MM.1S (cell line): Measurements from ENCODE around the gene SEC24C.

ENCODE experiments used
- DNase-seq: peaks from one replicate; pipeline ENCODE4 v3.0.0-alpha.2; 2015
- H2AFZ ChIP-seq: fragments of 300-600 bp; sonication (generic); 2 replicates; pipeline ENCODE4 v1.6.0; 2016; ENCODE audit warnings: antibody characterized with exemption, low read length
- H3F3A ChIP-seq: fragments of 300-600 bp; sonication (generic); 2 replicates; pipeline ENCODE4 v1.6.1; 2016; ENCODE audit warnings: mild to moderate bottlenecking, antibody characterized with exemption, low read length, moderate library complexity, mixed read lengths; ENCODE audit not compliant: insufficient read depth
- H3K27ac ChIP-seq: fragments of 300-600 bp; sonication (generic); 2 replicates; pipeline ENCODE4 v1.5.1; 2016; ENCODE audit warnings: mild to moderate bottlenecking, low read length
- H3K27me3 ChIP-seq: fragments of 300-600 bp; sonication (generic); replicated peaks from 2 replicates; pipeline ENCODE4 v1.6.0; 2016; ENCODE audit warnings: low read length; ENCODE audit not compliant: insufficient read depth
- H3K36me3 ChIP-seq: fragments of 300-600 bp; sonication (generic); replicated peaks from 2 replicates; pipeline ENCODE4 v1.6.1; 2016; ENCODE audit warnings: mild to moderate bottlenecking, low read length, mixed read lengths; ENCODE audit not compliant: insufficient read depth
- H3K4me1 ChIP-seq: fragments of 300-600 bp; sonication (generic); 2 replicates; pipeline ENCODE4 v1.6.1; 2016; ENCODE audit warnings: low read length, mixed read lengths
- H3K4me2 ChIP-seq: fragments of 300-600 bp; sonication (generic); 2 replicates; pipeline ENCODE4 v1.6.0; 2016; ENCODE audit warnings: low read depth, low read length
- H3K4me3 ChIP-seq: fragments of 300-600 bp; sonication (generic); 2 replicates; pipeline ENCODE4 v1.5.1; 2016; ENCODE audit warnings: low read length, mixed read lengths
- H3K79me2 ChIP-seq: fragments of 300-600 bp; sonication (generic); 2 replicates; pipeline ENCODE4 v1.6.1; 2016; ENCODE audit warnings: mixed run types, low read length, mixed read lengths
- H3K9ac ChIP-seq: fragments of 300-600 bp; sonication (generic); 2 replicates; pipeline ENCODE4 v1.6.1; 2016; ENCODE audit warnings: low read length, mixed read lengths
- H3K9me2 ChIP-seq: fragments of 300-600 bp; sonication (generic); replicated peaks from 2 replicates; pipeline ENCODE4 v1.6.1; 2016; ENCODE audit warnings: mild to moderate bottlenecking, low read length, mixed read lengths; ENCODE audit not compliant: insufficient read depth
- H3K9me3 ChIP-seq: fragments of 300-600 bp; sonication (generic); replicated peaks from 2 replicates; pipeline ENCODE4 v1.6.1; 2016; ENCODE audit warnings: mild to moderate bottlenecking, low read length, mixed read lengths; ENCODE audit not compliant: insufficient read depth
- H4K20me1 ChIP-seq: fragments of 300-600 bp; sonication (generic); 2 replicates; pipeline ENCODE4 v1.6.1; 2016; ENCODE audit warnings: mild to moderate bottlenecking, low read length, moderate library complexity, mixed read lengths; ENCODE audit not compliant: insufficient read depth
- EZH2 ChIP-seq: fragments of 300-600 bp; sonication (generic); optimal IDR thresholded peaks from 2 replicates; pipeline ENCODE3; 2017; ENCODE audit warnings: low read depth, mild to moderate bottlenecking, antibody characterized with exemption, low read length, mixed read lengths
- EZH2phosphoT487 ChIP-seq: fragments of 300-600 bp; sonication (generic); IDR thresholded peaks from 2 replicates; pipeline ENCODE4 v1.6.1; 2018; ENCODE audit warnings: antibody characterized with exemption, low read length
- TF ChIP-seq, protein P1 (sequence below): fragments of 300-600 bp; sonication (generic); IDR thresholded peaks from 2 replicates; pipeline ENCODE4 v1.5.1; 2016; ENCODE audit warnings: antibody characterized with exemption, low read length, mixed read lengths

SEC24C gene

DNA sequence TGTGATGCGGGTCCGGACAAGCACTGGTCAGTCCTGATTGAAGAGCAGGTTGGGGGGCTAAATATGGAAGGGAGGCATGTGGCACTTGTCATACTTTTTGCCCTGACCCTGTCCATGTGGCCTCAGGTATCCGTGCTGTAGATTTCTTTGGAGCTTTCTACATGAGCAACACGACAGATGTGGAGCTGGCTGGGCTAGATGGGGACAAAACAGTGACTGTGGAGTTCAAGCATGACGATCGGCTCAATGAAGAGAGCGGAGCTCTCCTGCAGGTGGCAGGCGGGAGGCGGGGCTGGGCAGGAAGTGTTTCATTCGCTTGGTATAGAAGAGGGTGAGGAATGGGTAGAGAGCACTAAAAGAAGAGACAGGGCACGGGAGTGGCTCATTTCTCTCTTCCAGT is 24.7 kb downstream of the SEC24C start:
- peaks cover 20% of the 10 kb centered on the region for H3F3A ChIP-seq
- H3K9me3 ChIP-seq = no peaks in the 10 kb centered on the region
- no peak overlapping the region for H3K27ac ChIP-seq
- peaks cover 4% of the 10 kb centered on the region; the same call in 1 of the 2 replicates for H3K4me1 ChIP-seq
- H3K79me2 ChIP-seq = peaks cover 11% of the 10 kb centered on the region
- H3K9me2 ChIP-seq = no peaks in the 10 kb centered on the region
- no peak overlapping the region for H3K4me2 ChIP-seq
- no peak for DNase-seq
- no peaks in the 10 kb centered on the region for H3K27me3 ChIP-seq
- no peak overlapping the region for H2AFZ ChIP-seq
- no peak overlapping the region for H3K9ac ChIP-seq
- no peak for TF ChIP-seq EZH2
- TF ChIP-seq, protein P1, sequence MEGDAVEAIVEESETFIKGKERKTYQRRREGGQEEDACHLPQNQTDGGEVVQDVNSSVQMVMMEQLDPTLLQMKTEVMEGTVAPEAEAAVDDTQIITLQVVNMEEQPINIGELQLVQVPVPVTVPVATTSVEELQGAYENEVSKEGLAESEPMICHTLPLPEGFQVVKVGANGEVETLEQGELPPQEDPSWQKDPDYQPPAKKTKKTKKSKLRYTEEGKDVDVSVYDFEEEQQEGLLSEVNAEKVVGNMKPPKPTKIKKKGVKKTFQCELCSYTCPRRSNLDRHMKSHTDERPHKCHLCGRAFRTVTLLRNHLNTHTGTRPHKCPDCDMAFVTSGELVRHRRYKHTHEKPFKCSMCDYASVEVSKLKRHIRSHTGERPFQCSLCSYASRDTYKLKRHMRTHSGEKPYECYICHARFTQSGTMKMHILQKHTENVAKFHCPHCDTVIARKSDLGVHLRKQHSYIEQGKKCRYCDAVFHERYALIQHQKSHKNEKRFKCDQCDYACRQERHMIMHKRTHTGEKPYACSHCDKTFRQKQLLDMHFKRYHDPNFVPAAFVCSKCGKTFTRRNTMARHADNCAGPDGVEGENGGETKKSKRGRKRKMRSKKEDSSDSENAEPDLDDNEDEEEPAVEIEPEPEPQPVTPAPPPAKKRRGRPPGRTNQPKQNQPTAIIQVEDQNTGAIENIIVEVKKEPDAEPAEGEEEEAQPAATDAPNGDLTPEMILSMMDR = no peak
- no peak for TF ChIP-seq EZH2phosphoT487
- H3K36me3 ChIP-seq = peaks cover 12% of the 10 kb centered on the region; the same call in 1 of the 2 replicates
- H4K20me1 ChIP-seq = no peaks in the 10 kb centered on the region
- no peak overlapping the region for H3K4me3 ChIP-seq

DNA sequence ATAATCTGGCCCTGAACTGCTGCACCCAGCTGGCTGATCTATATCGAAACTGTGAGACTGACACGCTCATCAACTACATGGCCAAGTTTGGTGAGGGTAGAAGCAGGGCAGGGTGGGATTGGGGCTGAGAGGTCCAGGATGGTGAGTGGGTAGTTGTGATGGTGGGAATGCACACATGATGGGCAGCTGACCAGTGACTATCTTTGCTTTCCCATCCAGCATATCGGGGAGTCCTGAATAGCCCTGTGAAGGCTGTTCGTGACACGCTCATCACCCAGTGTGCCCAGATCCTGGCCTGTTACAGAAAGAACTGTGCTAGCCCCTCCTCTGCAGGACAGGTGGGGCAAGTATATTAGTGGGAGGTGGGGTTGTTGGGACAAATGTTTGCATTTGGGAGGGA is 25.2 kb downstream of the SEC24C start:
- no peaks in the 10 kb centered on the region for H4K20me1 ChIP-seq
- peaks cover 15% of the 10 kb centered on the region for H3K79me2 ChIP-seq
- no peak overlapping the region for H3K4me3 ChIP-seq
- H3K27ac ChIP-seq = no peak overlapping the region
- TF ChIP-seq EZH2phosphoT487 (no peak), EZH2 (no peak)
- TF ChIP-seq, protein P1 = no peak
- H3F3A ChIP-seq = peaks cover 20% of the 10 kb centered on the region
- no peaks in the 10 kb centered on the region for H3K9me2 ChIP-seq
- no peaks in the 10 kb centered on the region for H3K27me3 ChIP-seq
- no peak overlapping the region for H3K4me2 ChIP-seq
- no peaks in the 10 kb centered on the region for H3K9me3 ChIP-seq
- H3K9ac ChIP-seq = no peak overlapping the region
- no peak overlapping the region for H2AFZ ChIP-seq
- H3K4me1 ChIP-seq = peaks cover 4% of the 10 kb centered on the region; the same call in 1 of the 2 replicates
- H3K36me3 ChIP-seq = peaks cover 12% of the 10 kb centered on the region; the same call in 1 of the 2 replicates
- DNase-seq = no peak

GRCh38 chr10:73771722-73772280 is 27.6 kb downstream of the SEC24C start:
- H3K4me3 ChIP-seq = peak overlapping the region; percentile 88
- H3K4me2 ChIP-seq = peak overlapping the region; percentile 84; the same call in 1 of the 2 replicates
- no peak for TF ChIP-seq EZH2phosphoT487
- TF ChIP-seq EZH2 = no peak
- TF ChIP-seq, protein P1 = no peak
- H3K9me2 ChIP-seq = no peaks in the 10 kb centered on the region
- peak overlapping the region; percentile 73 for H3K9ac ChIP-seq
- H3K79me2 ChIP-seq = peaks cover 30% of the 10 kb centered on the region
- no peaks in the 10 kb centered on the region for H3K36me3 ChIP-seq
- no peaks in the 10 kb centered on the region for H3K9me3 ChIP-seq
- DNase-seq = peak; percentile 76
- H3K27me3 ChIP-seq = no peaks in the 10 kb centered on the region
- peak overlapping the region; percentile 69; the same call in 1 of the 2 replicates for H3K27ac ChIP-seq
- peaks cover 20% of the 10 kb centered on the region for H3F3A ChIP-seq
- H2AFZ ChIP-seq = peak overlapping the region; percentile 85
- no peaks in the 10 kb centered on the region for H4K20me1 ChIP-seq
- peaks cover 13% of the 10 kb centered on the region for H3K4me1 ChIP-seq
